NB4 (cell line): ENCODE results near the gene FLT1.

Experiments
- CTCF ChIP-seq: IDR thresholded peaks from one replicate; pipeline ENCODE4 v1.5.1; 2012; ENCODE audit warnings: low read depth, low read length
- MAX ChIP-seq: IDR thresholded peaks from 2 replicates; pipeline ENCODE4 v1.6.1; 2011; ENCODE audit warnings: low read depth, low read length
- MYC ChIP-seq: IDR thresholded peaks from 2 replicates; pipeline ENCODE4 v1.6.1; 2011; ENCODE audit warnings: low read depth, low read length
- POLR2A ChIP-seq: IDR thresholded peaks from 2 replicates; pipeline ENCODE4 v1.6.1; 2011; ENCODE audit warnings: mild to moderate bottlenecking; ENCODE audit not compliant: insufficient read length; ENCODE audit errors: extremely low read depth

- TF ChIP-seq POLR2A (no peak), MYC (no peak), CTCF (no peak), MAX (no peak)
These were observed 47.0 kb upstream of the FLT1 start for GRCh38 chr13:28541966-28542365.
